GDM1 (cell line): Measurements from ENCODE around the gene BMP3.

Experiments
- DNase-seq: peaks from one replicate; lab custom pipeline; 2025; lab: John Stamatoyannopoulos, UW

Gene BMP3

DNA sequence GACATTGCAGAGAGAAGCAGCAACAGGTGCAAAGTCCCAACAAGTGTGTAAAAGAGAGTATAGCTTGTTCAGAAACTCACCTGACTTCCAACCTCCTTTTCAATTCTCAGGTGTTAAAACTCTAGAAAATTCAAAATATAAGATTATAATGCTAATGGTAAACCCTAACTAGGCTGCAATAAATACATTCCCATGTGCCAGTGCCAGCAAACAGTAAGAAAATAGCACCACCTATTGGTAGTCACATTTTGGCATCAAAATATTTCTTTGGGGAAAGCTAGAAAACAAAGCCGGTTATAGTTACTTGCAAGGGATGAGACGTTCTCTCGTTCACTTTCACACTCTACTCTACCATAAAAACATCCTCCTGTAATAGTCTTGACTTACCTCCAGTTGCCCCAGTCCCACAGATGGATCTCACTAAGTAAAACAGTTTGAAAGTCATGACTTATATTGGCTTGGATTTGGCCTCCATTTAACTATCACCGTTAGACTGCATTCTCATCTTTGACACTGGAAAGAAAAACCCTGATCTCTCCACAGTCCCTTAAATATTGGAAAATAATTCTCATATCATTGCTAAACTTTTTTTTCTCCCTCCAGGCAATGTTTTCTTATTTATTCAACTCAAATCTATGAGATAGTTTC is 9.6 kb downstream of the BMP3 start:
- no peak for DNase-seq

DNA sequence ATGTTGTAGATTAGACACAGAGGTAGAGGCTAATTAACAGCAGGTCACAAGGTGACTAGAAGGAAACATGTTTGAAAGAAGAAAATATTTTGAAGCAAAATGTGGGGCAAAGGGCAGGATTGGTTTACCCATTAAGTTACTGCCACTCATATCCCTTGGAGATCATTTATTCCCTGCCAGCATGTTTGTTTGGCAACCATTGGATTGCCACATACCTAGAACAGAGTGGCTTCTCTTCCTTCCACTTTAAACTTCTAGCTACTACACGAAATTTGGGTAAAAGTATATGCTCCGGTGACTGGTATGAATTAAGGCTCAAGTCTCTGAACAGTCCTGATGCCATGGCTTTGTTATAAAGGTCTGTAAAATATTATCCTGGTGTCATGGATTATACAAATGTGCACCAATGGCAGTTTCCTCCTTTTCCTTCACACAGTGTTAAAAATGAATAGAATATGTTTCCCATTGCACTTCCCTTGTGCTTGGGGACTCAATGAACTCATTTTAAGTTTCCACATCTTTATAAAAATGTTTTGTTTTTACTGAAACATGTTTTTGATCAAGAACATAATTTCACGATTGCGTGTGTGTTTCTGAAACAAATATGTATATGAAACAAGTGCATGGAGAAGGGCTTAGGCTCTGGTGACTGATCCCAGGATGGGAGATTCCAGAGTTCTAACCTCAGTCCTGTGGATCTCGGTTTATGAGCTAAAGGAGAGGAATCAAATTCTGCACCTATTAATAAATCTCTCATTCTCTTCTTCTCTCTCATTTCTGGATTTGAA is 12.3 kb downstream of the BMP3 start:
- no peak for DNase-seq

DNA sequence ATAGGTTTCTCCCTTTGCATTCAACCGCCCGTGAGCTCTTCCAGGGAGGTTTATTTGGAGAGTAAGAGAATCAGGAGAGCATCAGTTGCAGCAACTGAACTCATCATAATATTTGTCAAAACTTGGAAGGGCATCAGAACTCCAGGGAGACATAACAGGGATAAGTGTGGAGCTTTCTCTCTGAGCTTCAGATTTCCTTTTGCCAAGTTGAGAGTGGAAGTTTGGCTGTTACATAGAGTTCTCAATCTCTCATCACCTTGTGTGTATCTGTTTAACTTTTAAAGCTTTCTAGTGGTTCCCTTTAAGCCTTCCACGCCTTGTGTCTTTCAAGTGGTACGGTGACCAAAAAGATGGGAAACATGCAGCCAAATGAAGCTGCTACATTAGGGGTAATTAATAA is 18.8 kb downstream of the BMP3 start:
- DNase-seq, result no peak

DNA sequence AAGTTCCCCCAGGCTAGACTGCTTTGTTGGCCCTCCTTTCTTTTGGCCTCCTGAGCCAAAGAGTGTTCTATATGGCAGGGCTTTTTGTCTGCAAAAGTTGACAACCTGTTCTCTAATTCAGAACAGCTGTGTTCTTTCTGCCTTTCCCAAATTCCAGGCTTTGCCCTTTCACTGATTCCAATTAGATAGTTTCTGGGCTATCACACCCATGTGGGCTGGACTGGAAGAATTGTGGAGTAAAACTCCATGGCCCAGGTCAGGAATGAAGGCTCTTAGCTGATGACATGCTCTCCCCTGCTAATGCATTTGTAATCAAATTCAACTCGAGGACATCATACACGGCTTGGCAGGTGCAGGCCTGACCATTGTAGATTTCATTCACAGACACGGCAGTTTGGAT is 19.4 kb downstream of the BMP3 start:
- DNase-seq, result no peak

DNA sequence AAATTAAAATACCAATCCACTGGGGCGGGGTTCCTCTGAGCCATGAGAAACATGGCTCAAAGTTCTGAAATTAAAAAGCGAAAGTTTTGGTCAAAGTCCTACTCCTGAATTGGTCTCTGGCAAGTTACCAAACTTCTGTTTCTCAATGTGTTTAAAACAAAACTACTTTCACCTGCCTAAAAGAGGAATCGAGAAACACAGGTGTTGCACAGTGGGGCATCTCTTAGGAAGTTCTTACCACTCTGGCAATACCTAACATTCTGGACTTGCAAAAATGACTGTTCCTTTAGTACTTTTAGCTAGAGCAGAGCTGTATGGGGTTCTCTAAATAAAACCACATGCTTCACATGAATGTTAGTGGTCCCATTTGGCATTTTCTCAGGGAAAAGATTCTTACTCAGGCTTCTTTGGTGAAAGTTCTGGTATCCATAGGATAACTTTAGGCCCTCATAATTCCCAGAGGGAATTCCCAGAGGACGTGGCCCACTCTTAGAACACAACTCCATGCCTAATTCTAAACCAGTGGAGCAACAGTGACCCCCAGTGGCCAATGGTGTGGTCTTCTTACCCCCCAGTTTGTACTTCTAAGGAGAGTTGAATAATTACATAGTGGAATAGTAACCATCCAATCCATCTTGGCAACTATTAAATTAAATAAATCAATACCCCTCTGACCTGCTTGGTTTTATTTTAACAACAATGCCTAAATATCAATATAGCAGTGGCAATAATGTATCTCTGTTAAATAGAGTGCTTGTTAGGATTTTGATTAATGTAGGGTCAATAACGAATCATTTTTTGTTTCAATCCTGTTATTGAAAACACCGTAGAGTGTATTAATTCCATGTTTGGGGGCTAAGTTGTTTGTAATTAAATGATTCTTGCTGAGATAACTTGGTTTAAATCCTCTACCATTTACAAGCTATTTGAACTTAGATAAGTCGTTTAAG is 21.9 kb downstream of the BMP3 start:
- DNase-seq, result no peak

DNA sequence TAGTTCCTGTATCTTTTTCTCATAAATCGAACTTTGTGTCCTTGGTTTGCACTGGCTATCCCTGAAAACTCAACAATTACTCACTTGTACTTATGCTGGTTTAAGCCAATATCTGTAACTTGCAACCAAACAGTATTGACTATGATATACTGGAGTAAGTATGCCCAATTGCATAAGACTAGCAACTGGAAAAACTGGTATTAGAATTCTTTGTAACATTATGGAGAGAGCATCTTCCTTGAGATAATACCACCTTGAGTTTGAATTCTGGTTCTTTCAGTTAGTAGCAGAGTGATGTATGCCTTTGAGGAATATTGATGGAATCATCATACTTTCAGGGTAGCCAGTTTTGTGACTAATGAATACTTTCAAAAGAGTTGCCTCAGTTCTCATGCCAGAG is 28.1 kb downstream of the BMP3 start:
- DNase-seq, result no peak

DNA sequence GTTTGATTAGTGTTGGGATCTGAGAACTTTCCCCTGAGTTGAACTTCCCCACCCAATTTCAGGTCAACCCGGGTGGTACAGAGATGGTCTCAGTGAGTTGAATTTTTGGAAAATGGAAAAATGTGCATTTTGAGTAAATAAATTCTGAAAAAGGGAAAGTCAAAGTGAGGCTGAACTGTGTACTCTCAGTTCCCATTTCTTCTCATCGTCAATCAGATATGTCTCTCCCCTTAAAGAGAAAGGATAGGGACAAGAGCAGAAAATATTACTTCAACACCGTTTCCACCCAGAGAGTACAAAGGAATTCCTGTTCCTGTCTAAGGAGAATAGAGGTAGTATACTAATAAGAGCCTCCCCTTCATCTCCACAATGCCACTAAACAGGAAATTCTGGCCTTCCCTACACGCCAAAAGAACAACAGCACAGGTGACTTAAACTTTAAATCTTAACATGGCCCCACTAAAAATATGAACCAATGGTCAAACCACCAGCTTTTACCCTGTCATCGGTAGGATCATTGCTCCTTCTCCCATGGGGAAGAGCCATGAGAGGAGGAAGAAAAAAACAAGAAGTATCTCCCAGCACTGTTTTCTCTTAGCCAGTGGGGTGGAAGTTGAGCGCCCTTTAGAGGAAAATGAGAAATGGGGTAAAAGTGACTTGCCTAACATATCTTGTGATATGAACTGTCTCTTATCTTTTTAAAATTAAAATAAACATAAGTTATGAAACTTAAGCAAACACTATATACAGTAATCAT is 30.3 kb downstream of the BMP3 start:
- no peak for DNase-seq

DNA sequence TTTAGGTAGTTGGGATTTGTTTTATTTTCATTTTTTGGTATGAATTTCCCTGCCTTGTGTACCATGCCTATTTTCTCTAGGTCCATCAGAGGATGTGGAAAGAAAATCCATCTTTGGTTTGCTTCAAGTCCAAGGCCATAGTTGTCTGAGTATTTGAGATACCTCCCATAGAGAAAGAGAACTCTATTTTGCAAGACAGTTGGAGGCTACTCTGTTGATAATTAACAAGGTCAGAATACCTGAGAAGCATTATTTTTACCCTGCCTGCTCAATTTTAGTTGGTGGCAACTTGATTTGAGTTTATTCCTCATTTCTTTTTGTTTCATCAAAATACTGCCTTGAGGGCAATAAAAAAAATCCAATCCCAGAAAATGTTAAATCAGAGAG is 30.8 kb downstream of the BMP3 start:
- DNase-seq, result no peak

DNA sequence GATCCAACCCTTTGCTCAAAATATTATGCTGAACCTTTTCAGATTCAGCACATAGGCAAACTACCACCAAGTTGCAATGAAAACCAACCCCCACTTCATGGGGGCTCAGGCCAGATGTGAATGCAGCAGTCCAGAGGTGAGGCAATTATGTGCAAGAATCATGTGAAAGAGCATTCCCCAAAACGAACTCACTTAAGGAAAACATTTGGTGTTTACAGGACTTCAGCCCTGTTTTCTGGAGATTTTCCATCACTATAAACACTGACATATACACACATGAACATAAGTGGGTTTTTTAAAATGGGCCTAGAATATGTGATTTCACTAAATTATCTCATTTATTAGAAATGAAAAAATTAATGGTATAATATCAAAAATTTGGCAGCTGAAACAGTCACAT is 31.5 kb downstream of the BMP3 start:
- DNase-seq, result no peak

DNA sequence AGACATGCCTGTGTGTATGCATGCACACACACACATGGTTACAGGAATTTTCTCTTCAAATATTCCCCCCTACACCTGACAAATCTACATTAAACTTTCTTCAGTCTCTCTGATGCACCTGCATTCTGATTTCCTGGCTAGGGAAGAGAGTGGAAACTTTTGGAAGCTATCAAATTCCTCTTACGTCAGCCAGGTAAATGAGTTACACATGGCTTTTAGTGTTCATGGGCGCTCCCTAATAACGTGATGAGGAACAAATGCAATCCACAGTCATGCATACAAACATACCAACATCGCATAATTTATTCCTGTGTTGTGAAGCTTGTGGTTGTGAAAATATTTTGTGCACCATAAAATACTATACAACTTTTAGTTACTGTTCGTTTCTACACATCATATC is 34.9 kb downstream of the BMP3 start:
- no peak for DNase-seq

DNA sequence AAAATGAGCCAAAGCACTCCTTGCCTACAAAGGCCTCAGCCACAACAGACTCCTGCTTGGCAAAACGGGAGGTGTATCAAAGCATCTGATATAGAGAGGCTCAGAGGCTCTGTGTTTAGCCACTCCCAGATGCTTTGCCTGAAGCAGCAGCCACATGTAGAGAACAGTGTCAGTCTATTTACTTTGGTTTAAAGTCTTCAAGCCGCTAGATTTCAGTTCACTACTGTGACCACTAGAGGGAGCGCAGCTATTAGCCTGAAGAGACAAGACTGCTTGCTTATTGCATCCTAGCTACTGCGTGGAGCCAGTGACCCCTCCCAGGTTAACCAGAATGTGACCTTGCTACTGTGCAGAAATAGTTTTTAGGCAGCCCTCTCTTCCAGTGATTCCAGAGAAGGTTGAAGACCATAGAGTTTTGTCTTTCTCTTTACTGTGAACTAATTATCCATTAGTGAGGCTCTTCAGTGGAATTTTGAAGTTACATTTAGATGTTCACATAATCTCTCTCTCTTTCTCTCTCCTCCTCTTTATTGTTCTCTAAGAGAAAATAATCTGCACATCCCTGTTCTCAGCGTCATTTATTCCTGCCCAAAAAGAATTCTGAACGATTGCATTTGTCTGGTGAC is 39.3 kb downstream of the BMP3 start:
- DNase-seq, result peak; percentile 46

DNA sequence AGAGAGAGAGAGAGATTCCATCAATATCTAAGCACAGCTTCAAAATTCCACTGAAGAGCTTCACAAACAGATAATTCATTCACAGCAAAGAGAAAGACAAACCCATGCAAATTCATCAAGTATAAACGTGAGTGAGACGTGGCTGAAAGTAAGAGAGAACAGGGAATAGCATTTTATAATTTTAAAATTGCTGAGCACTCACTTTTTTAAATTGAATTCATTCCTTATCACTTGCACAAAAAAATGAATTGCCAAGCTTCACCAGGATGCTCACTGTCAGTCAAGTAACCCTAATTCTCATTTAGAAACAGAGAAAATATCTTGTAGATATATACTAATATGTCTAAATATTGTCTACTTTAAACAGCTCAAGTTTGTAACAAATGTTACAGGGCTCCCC is 40.5 kb downstream of the BMP3 start:
- DNase-seq, result no peak

DNA sequence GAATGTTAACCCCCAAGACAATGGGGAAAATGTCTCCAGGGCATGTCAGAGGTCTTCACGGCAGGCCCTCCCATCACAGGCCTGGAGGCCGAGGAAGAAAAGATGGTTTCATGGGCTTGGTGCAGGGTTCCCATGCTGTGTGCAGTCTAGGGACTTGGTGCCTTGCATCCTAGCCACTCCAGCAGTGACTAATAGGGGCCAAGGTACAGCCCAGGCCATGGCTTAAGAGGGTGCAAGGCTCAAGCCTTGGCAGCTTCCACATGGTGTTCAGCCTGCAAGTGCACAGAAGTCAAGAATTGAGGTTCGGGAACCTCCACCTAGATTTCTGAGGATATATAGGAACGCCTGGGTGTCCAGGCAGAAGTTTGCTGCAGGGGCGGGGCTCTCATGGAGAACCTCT is 50.6 kb downstream of the BMP3 start:
- DNase-seq, result no peak

DNA sequence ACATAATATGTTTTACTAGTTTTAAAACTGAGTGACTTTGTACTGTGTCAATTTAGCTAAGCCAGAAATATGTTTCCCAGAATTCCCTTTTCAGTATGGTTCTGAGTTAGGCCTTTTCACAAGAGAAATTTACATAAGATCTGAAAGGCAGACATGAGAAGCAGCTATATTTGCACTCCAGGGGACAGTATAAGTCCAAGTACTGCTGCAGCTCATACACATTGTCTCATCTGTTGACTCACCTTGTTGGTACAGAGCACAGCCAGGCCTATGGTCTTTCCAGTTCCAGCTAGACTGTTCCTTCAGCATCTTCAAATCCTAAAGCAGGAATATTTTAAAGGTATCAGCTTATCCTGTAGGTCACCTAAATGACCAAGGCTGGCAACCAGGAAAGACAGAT is 53.5 kb downstream of the BMP3 start:
- no peak for DNase-seq

DNA sequence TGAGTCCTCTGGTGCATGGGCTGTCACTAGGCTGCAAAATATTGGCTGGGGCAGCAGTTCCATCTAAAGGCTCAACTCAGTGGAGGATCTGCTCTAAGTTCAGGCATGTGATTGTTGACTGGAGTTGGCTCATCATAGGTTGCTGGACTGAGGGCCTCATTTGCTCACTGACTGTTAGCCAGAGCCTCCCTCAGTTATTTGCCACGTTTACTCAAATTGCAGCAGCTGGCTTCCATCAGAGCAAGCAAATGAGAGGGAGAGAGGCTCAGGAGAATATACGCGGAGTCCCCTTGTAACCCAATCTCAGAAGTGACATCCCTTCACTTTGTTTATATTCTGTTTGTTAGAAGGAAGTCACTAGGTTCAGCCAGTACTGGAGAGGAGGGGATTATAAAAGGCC is 54.1 kb downstream of the BMP3 start:
- no peak for DNase-seq

DNA sequence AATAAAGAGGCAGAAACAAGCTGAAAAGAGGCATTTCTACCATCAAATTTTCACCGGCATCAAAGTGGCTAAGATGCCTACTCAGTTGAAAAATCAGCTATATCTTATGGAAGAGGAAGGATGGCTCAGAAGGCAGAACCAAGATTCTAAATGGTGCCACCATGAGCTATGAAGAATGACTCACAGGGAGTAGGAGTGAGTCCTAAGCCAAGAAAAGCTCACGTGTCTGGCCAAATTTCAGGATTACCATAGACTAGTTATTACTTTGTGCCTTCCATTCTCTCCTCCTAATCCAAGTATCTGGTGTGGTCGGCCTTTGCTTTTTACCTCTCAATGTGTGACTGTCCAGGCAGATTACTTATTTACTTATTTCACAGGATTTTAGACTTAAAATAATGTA is 54.8 kb downstream of the BMP3 start:
- no peak for DNase-seq

DNA sequence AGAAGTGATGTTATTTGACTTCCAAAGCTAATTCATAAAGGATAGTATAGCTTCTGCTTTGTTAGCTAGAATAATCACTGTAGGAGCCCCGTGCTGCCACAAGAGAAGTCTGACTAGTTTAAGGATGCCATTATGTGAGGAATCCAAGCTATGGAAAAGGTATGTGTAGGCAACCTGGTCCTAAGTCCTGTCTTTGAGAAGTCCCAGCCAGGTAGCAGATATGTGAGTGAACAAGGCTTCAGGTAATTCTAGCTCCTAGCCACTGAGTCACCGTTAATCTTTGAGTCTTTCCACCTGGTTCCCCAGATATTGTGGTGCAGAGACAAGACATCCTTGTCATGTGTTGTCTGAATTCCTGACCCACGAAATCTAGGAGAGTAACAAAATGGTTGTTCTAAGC is 55.5 kb downstream of the BMP3 start:
- no peak for DNase-seq

DNA sequence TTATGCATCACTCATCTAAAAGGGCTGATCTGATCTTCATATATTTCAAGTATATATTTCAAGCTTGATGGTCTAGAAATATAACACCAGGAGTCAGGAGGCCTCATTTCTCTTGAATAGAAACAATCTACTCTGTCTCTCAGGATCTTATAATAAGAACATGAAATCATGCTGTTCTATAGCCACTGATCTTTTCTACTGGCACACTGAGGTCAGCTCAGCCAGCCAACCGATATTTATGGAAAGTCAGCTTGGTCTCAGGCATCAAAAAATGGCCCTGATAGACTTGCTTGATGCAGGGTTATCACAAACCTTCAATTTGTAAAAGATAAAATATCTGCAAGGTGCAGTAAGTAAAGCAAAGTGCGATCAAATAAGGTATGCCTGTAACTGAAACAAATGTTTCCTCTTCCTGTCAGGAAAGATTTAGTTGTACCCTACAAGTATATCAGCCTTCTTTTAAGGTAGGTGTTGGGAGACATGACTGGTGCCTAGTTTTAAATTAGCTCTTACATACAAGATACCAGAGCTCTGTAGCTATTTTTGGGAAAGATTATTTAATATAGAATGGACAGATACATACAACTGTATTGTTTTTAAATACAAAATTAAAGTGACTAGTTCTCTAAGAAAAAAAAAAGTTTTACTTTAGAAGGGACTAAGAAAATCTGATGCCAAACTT is 63.4 kb downstream of the BMP3 start:
- DNase-seq, result no peak

DNA sequence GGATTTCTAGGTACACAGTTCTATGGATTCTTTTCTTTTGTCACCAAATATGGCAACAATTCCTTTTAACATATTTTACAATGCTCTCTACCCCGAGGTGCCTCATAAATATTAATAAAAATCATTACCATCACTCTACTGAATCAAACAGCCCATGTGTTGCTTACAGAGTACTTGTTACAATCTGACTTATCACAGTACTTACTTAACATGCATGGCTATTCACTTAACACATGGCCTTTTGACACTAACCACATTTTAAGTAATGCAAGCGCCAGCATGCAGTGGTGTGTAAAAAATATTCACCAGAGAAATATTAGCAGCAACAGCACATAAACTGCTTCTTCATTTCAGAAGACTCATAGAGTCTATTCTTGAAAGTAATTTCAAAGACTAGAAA is 64.9 kb downstream of the BMP3 start:
- no peak for DNase-seq

DNA sequence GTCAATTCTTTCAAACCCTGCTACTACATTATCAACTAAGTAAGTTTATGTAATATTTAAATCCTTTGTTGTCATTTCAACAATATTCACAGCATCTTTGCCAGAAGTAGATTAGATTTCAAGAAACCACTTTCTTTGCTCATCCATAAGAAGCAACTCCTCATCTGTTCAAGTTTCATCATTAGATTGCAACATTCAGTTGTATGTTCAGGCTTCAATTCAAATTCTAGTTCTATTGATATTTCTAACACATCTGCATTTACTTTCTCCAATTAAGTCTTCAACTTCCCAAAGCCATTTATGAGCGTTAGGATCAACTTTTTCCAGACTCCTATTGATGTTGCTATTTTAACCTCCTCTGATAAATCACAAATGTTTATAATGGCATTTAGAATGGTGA is 66.1 kb downstream of the BMP3 start:
- no peak for DNase-seq

DNA sequence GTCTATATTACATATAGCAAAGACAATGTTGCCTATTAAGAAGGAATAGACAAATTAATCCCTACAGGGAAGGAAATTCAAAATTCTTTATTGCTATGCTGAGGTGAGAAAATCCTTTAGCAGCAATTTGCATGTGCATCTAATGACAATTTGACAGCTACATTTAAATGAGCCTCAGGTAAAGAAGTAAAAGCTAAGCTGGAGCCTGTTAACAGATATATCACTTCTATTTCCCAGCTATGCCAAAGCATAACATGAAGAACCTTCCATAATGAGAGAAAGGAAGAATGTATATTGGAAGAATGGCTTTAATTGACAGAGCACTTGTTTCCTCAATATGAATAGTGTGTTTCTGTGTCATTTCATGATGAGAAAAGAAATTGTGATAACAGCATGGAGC is 71.6 kb downstream of the BMP3 start:
- no peak for DNase-seq
